Prostate gland (tissue), 2 donors: Measurements from ENCODE around the gene TSHZ3.

Source experiments
- CTCF ChIP-seq, 4 experiments: fragments of 200-600 bp in 2 of 4; fragments of 450-650 bp in 2 of 4; sonication (generic) in 2 of 4; IDR thresholded peaks; 1 replicate in 3 of 4; 2 replicates in 1 of 4; pipeline ENCODE4 v1.5.1; 2016 to 2019; ENCODE audit warnings: antibody characterized with exemption in 4 of 4, mild to moderate bottlenecking in 2 of 4, moderate library complexity in 2 of 4
- POLR2A ChIP-seq: fragments of 450-650 bp; IDR thresholded peaks from one replicate; pipeline ENCODE4 v1.6.1; 2016; ENCODE audit warnings: antibody characterized with exemption, mild to moderate bottlenecking

- TF ChIP-seq CTCF (IDR thresholded peaks at IDR 0.05), result no peak
- TF ChIP-seq POLR2A, result no peak
Measured at GRCh38 chr19:31392464-31392863, 43.2 kb upstream of the TSHZ3 start.
